Measurements from ENCODE around the gene WWP2. TPM values are rescaled to one million over a fixed set of nuclear protein-coding genes. Genes with fewer than 3 reads are reported as not detected.
"Not testable (repeated sequence)": the region's sequence is repeated elsewhere in the genome, so short reads cannot be mapped to it uniquely, and the experiment has no call there.

WWP2 gene
- total RNA-seq, 4 donors from 2014 or later: 26.9 to 50.9 (median 43.9) TPM

GRCh38 chr16:69754143-69754468, 8.0 kb upstream of the WWP2 start:
- peak overlapping the region; percentile 80 for H3K4me3 ChIP-seq (ENCODE audit: low read depth, poor library complexity, severe bottlenecking)
- intact Hi-C loops (cut with DNase I; ENCODE audit: low total_unique reads): loop anchor here (5.0 kb wide), 1 partner anchor 47 kb away; no protein-coding TSS in a partner anchor
- TF ChIP-seq CTCF (IDR thresholded peaks at IDR 0.05) (no peak), POLR2A (IDR thresholded peaks at IDR 0.05) (no peak)
- WGBS, 2 donors: 12 to 19% methylated on average over 4 of the region's 4 CpGs
- DNase-seq (ENCODE audit: low spot score in 2 of 2): no peak

GRCh38 chr16:69754469-69755310, 7.4 kb upstream of the WWP2 start, which contains the start of gene NOB1:
Gene NOB1, minus strand, starts transcription at chr16:69754926. Its CDS starts 16 bp downstream, at chr16:69754910.
- H3K4me3 ChIP-seq (ENCODE audit: low read depth, poor library complexity, severe bottlenecking): peak within 1 kb of the TSS; percentile 80
- DNase-seq (ENCODE audit: low spot score in 2 of 2): peak; percentile 93 to 98
- peak in 2 of 3 donors; percentile 49 to 99 for TF ChIP-seq CTCF (IDR thresholded peaks at IDR 0.05)
- TF ChIP-seq POLR2A (IDR thresholded peaks at IDR 0.05): peak in 1 of 2 donors; percentile 9
- WGBS, 2 donors: 1% methylated on average over 36 to 53 of the region's 58 CpGs
- intact Hi-C loops (cut with DNase I; ENCODE audit: low total_unique reads): loop anchor here (5.0 kb wide), 2 partner anchors 47 to 362 kb away; no protein-coding TSS in a partner anchor

- no peak for DNase-seq (ENCODE audit: low spot score in 2 of 2)
- 92% methylated on average over 10 of the region's 10 CpGs for WGBS, 2 donors
- TF ChIP-seq POLR2A (IDR thresholded peaks at IDR 0.05): no peak
- no peak for TF ChIP-seq CTCF (IDR thresholded peaks at IDR 0.05)
- no peak overlapping the region for H3K4me3 ChIP-seq (ENCODE audit: low read depth, poor library complexity, severe bottlenecking)
- intact Hi-C loops (cut with DNase I; ENCODE audit: low total_unique reads): loop anchor here (5.0 kb wide), 1 partner anchor 364 kb away; no protein-coding TSS in a partner anchor
These were observed 5.4 kb upstream of the WWP2 start for GRCh38 chr16:69756705-69757104.

- not testable (repeated sequence) for DNase-seq (ENCODE audit: low spot score in 2 of 2); H3K4me3 ChIP-seq (ENCODE audit: low read depth, poor library complexity, severe bottlenecking)
- intact Hi-C loops (cut with DNase I; ENCODE audit: low total_unique reads): loop anchor here (5.0 kb wide), 1 partner anchor 365 kb away; no protein-coding TSS in a partner anchor
- 86 to 88% methylated on average over 13 of the region's 13 CpGs for WGBS, 2 donors
These were observed 4.8 kb upstream of the WWP2 start for GRCh38 chr16:69757375-69757774.

- intact Hi-C loops (cut with DNase I; ENCODE audit: low total_unique reads): no loop called here
These were observed 874 bp downstream of the WWP2 start for GRCh38 chr16:69762814-69763598.

More at GRCh38 chr16:69762814-69763598, 874 bp downstream of the WWP2 start:
- H3K4me3 ChIP-seq (ENCODE audit: low read depth, poor library complexity, severe bottlenecking): peak overlapping the region; percentile 95
- WGBS, 2 donors: 5 to 7% methylated on average over 14 of the region's 14 CpGs
- DNase-seq (ENCODE audit: low spot score in 2 of 2): no peak
- TF ChIP-seq POLR2A (IDR thresholded peaks at IDR 0.05): no peak
- no peak for TF ChIP-seq CTCF (IDR thresholded peaks at IDR 0.05)
